ENCODE data around the gene SHCBP1L.

SHCBP1L gene

DNA sequence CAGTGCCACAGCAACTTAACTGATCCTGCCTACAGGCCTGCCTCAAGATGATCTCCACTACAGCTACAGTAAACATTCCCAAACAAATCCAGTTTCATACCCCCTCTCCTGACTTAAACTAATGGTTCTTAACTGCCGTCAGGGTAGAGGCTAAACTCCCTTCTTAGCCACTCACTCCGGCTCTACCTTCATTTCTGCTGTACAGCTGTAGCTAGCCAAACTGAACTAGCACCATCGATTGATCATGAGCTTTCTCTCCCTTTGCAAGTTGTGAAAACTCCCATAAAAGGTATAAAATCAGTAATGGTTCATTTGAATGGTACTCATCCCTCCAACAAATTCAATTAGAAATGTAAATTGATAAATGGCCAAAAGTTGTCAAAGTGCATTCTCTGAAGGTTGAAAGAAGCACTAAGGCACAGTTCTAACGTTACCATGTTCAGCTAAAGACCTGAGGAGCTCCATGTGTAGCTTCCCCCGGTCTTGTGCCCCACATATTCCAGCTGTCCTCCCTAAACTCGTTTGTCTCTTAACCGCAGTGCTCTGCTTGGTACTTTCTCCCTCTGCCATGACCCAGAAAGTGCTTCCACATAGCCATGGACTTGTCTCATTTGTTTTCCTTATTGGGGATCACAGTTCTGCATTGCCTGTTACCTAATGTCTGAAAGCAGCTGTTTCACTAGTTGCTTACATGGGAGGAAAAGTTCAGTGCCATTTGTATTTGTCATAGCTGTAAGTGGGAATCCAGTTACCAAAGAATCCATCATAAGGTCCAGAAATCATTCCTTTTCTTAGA lies 64.0 kb downstream of the SHCBP1L start:
- no peak for TF ChIP-seq GATA3 (IDR thresholded peaks at IDR 0.05; ENCODE audit: low read depth, low read length)
- TF ChIP-seq GATA2 (IDR thresholded peaks at IDR 0.05; ENCODE audit: low read depth, low read length): no peak

DNA sequence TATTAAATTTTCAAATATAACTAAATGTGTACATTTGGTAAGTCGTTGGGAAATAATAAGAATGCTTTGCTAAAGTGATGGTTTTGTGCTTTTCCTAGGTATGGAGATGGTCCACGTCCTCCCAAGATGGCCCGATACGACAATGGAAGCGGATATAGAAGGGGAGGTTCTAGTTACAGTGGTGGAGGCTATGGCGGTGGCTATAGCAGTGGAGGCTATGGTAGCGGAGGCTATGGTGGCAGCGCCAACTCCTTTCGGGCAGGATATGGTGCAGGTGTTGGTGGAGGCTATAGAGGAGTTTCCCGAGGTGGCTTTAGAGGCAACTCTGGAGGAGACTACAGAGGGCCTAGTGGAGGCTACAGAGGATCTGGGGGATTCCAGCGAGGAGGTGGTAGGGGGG lies 66.0 kb downstream of the SHCBP1L start:
- TF ChIP-seq GATA3 (IDR thresholded peaks at IDR 0.05; ENCODE audit: low read depth, low read length) (no peak), GATA2 (IDR thresholded peaks at IDR 0.05; ENCODE audit: low read depth, low read length) (no peak)

DNA sequence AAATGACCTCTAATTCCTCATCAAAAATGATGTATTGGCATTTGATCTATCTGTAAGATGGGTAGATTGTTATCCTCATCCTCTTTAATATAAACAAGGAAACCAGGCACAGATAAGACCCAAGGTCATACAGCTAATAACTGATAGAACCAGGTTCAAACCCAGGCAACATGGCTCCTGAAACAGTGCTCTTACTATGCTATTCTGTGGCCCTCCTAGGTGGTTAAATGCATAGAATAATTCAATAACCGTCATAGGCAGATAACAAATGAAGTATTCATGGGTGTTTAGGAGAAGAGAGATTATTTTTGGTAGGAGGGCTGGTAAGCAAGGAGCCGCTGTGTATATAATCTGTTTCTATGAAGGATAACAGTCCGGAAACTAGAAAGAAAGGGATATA lies 67.4 kb downstream of the SHCBP1L start:
- TF ChIP-seq GATA3 (IDR thresholded peaks at IDR 0.05; ENCODE audit: low read depth, low read length): no peak

DNA sequence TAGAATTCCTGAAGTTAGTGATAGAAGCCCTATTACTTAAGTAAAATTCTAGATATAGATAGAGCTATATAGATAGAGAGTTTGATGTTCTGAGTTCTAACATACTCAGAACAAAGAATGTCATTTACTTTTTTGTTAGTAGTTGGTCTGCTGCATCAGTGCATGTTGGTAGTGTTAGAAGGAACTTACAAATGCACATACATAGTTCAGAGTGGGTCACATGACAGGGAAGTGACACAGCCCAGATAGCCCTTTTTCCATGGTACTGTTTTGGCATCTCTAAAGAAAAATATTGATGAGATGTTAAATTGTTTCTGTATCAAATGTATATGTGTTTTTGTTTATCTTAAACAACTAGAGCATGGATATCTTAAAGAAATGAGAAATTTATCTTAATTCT lies 68.1 kb downstream of the SHCBP1L start:
- TF ChIP-seq GATA3 (IDR thresholded peaks at IDR 0.05; ENCODE audit: low read depth, low read length) (no peak), GATA2 (IDR thresholded peaks at IDR 0.05; ENCODE audit: low read depth, low read length) (no peak)

DNA sequence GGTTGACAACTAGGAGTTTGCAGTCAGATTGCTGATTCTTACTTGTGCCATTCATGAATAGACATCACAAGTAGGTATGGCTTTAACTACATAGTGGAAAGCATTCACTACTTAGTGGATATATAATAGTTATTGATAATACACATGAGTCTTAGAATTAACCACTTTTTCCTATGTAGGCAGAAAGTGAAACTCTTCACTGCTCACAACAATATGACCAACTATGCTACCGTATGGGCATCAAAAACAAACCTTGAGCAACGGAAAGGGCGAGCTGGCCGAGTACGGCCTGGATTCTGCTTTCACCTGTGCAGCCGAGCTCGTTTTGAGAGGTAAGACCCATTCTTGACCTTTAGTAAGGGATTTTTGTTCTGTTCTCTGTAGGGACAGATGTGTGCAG lies 75.1 kb downstream of the SHCBP1L start:
- TF ChIP-seq GATA3 (IDR thresholded peaks at IDR 0.05; ENCODE audit: low read depth, low read length) (no peak), GATA2 (IDR thresholded peaks at IDR 0.05; ENCODE audit: low read depth, low read length) (no peak)

DNA sequence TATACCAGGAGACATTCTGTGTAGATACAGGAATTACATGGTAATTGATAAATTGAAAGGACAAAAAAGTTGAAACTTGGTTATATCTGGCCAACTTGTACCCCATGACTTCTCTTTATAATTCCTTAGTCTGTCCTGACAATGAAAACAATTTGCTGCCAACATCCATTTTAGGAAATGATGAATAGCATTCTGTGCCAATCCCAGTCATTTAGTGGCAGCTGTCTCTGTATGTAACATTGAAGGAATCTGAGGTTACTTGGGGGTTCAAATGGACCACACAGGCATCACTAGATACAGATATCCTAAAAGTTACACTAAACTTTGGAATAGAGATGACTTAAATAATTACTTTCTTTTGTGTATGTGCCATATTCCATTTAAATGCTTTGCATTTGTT lies 75.6 kb downstream of the SHCBP1L start:
- TF ChIP-seq GATA3 (IDR thresholded peaks at IDR 0.05; ENCODE audit: low read depth, low read length) (no peak), GATA2 (IDR thresholded peaks at IDR 0.05; ENCODE audit: low read depth, low read length) (no peak)

DNA sequence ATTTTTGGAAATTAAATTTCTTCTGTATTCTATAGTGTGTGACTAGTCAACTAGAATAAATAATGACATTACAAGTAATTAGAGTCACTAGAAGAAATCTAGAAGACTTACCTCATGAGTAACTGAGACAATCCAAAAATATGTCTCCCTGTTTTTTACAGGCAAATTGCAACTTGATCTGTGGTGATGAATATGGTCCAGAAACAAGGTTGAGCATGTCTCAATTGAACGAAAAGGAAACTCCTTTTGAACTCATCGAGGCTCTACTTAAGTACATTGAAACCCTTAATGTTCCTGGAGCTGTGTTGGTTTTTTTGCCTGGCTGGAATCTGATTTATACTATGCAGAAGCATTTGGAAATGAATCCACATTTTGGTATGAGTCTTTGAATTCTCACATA lies 77.1 kb downstream of the SHCBP1L start:
- TF ChIP-seq GATA3 (IDR thresholded peaks at IDR 0.05; ENCODE audit: low read depth, low read length): no peak
- no peak for TF ChIP-seq GATA2 (IDR thresholded peaks at IDR 0.05; ENCODE audit: low read depth, low read length)

DNA sequence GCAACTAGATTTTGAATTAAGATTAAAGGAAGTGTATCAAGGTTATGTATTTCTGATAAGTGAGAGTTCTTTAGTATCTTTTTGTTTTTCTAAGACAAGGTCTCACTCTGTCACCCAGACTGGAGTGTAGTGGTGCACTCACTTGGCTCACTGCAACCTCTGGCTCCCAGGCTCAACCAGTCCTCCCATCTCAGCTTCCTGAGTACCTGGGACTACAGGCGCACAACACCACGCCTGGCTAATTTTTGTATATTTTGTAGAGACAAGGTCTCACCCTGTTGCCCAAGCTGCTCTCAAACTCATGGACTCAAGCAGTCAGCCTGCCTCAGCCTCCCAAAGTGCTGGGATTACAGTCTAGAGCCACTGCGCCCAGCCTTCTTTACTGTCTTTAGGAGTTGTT lies 80.1 kb downstream of the SHCBP1L start:
- TF ChIP-seq GATA2 (IDR thresholded peaks at IDR 0.05; ENCODE audit: low read depth, low read length): no peak
- TF ChIP-seq GATA3 (IDR thresholded peaks at IDR 0.05; ENCODE audit: low read depth, low read length): no peak

DNA sequence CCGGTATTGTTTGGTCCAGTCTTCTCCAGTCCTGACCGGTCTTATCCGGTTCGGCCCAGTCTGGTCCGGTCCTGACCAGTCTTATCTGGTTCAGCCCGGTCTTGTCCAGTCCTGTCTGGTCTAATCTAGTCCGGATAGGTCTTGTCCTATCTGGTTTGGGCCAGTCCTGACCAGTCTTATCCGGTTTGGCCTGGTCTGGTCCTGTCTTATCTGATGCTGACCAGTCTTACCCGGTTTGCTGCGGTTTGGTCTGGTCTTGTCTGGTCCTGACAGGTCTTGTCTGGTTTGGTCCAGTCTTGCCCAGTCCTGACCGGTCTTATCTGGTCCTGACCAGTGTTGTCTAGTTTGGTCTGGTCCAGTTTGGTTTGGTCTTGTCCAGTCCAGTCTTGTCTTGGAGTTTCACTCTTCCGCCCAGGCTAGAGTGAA lies 83.7 kb downstream of the SHCBP1L start:
- TF ChIP-seq GATA2 (IDR thresholded peaks at IDR 0.05; ENCODE audit: low read depth, low read length) (no peak), GATA3 (IDR thresholded peaks at IDR 0.05; ENCODE audit: low read depth, low read length) (no peak)

DNA sequence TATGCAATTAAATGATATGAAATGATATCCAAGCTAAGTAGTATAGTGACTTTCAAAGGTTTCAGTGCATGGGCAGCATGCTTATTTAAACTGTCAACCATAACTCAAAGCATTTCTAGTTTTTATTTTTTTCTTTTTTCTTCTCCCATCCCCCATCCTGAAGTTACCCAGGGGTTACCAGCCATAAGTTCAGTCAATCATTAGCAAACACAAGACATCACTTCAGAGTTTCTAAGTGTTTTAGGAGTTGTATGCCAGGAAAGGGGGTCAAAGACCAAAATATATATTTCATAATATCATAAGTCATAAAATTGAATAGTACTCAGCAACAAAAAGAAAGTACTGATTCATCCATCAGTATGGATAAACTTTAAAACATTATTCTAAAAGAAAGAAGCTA lies 85.1 kb downstream of the SHCBP1L start:
- TF ChIP-seq GATA2 (IDR thresholded peaks at IDR 0.05; ENCODE audit: low read depth, low read length) (no peak), GATA3 (IDR thresholded peaks at IDR 0.05; ENCODE audit: low read depth, low read length) (no peak)

DNA sequence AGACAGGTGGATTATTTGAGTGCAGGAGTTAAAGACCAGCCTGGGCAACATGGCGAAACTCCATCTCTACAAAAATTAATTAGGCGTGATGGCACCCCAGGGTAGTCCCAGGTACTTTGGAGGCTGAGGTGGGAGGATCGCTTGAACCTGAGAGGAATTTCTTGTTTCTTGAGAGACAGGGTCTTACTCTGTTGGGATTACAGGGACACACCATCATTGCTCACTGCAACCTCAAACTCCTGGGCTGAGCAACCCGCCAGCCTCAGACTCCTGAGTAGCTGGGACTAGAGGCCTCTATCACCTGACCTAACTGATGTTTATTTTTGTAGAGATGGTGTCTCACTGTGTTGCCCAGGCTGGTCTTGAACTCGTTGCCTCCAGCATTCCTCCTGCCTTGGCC lies 89.0 kb downstream of the SHCBP1L start:
- no peak for TF ChIP-seq GATA2 (IDR thresholded peaks at IDR 0.05; ENCODE audit: low read depth, low read length)
- TF ChIP-seq GATA3 (IDR thresholded peaks at IDR 0.05; ENCODE audit: low read depth, low read length): no peak

DNA sequence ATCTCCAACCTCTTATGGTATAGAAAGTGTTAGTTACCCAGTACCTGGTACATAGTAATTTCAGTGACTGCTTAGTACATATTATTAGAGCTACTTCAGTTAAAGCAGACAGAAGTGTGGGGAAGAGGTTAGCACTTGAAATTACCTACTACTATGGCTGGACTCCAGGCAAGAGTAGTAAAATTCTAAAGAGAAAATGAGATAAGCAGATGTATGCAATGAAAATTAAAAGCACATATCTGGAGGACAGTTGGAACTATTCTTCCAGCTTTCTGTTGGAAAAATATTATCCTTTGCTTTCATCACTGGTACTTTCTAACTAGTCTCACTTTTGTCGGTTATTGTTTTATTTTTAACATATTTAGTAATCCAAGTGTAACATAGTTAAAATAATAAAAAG lies 90.1 kb downstream of the SHCBP1L start:
- no peak for TF ChIP-seq GATA2 (IDR thresholded peaks at IDR 0.05; ENCODE audit: low read depth, low read length)
- no peak for TF ChIP-seq GATA3 (IDR thresholded peaks at IDR 0.05; ENCODE audit: low read depth, low read length)

DNA sequence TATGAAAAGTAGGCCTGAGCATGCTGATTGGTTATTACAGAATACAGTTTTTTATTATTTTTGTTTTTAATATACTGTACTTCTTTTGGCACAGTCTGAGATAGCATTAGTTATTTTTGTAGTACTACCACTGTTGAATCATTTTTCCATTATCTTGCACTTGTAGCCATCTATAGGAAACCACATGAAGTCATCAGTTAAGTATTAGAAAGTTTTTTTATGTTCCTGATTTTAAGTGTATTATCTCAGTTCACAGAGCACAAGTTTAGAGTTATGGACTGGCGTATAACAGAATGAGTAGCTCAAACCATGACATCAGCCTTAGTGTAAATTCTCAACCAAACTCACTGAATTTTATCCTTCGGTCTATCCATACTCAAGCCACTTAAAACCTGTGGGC lies 91.0 kb downstream of the SHCBP1L start:
- TF ChIP-seq GATA2 (IDR thresholded peaks at IDR 0.05; ENCODE audit: low read depth, low read length) (no peak), GATA3 (IDR thresholded peaks at IDR 0.05; ENCODE audit: low read depth, low read length) (no peak)

DNA sequence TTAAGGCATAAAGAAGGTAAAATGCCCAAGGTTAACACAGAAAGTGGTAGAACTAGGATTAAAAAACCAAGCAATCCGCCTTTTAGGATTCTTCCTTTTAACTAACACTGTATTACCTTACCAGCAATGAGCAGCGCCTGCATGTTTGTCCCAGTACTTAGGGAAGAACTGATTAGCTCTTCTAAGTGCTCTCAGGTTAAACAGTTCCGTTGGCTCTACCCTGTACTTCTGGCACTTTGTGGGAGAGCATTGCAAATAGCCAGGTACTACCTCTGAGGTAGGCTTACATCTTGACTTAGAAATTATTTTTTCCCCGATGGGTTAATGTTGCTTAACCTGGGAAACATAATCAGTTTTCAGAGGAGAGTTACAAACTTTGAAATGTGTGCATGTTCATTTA lies 92.3 kb downstream of the SHCBP1L start:
- TF ChIP-seq GATA2 (IDR thresholded peaks at IDR 0.05; ENCODE audit: low read depth, low read length) (no peak), GATA3 (IDR thresholded peaks at IDR 0.05; ENCODE audit: low read depth, low read length) (no peak)

DNA sequence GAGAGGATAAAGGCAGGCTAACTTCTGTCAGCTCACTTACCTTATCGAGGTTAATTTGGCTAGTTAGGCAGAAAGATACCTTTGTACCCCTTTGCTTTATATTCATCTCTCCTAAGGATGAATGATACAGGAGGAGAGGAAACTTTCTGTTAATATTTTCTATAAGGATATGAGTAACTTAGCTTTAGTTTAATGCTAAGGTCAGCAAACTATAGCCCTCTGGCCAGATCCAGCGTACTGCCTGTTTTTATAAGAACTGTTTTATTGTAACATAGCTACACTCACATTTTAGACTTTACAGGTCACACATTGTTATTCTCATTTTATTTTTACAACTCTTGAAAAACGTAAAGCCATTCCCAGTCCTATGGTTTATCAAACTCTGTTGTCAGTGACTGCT lies 95.8 kb downstream of the SHCBP1L start:
- TF ChIP-seq GATA2 (IDR thresholded peaks at IDR 0.05; ENCODE audit: low read depth, low read length) (no peak), GATA3 (IDR thresholded peaks at IDR 0.05; ENCODE audit: low read depth, low read length) (no peak)

DNA sequence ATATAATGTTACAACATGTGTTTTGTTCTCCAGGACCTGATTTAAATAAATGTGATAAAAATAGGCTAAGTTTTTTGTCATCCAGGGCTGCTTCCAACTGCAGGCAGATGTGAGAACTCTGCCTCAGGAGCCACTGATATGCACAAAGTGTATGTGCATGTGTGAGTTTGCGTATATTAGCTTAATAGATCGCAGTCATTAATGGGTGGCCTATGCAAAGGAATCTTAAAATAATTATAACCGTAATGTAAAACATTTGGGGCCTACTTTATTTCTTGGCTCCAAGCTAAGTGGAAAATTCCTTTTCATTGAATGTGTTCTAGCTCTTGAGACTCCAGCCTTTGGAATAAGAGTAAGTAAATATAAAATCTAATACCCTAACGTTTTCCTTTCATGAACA lies 97.1 kb downstream of the SHCBP1L start:
- TF ChIP-seq GATA2 (IDR thresholded peaks at IDR 0.05; ENCODE audit: low read depth, low read length) (no peak), GATA3 (IDR thresholded peaks at IDR 0.05; ENCODE audit: low read depth, low read length) (no peak)
